Hindlimb muscle (tissue), 1 donor: ENCODE results near the gene PTPA. TPM values are rescaled to one million over a fixed set of nuclear protein-coding genes. Genes with fewer than 3 reads are reported as not detected.
"Not testable (repeated sequence)": the region's sequence is repeated elsewhere in the genome, so short reads cannot be mapped to it uniquely, and the experiment has no call there.

Experiments
- DNase-seq: peaks from one replicate; pipeline ENCODE4 v3.0.0-alpha.2; 2013
- polyA plus RNA-seq: library from polyadenylated mRNA; unstranded; fragments of 120-200 nt; gene quantifications from one replicate; pipeline ENCODE4 v1.2.1, GENCODE V29; 2013; ENCODE audit not compliant: insufficient read length

PTPA gene
- polyA plus RNA-seq, 1 donor, result 141 TPM

- no peak for DNase-seq
These were observed 1.1 kb upstream of the PTPA start for GRCh38 chr9:129109952-129110739.

DNA sequence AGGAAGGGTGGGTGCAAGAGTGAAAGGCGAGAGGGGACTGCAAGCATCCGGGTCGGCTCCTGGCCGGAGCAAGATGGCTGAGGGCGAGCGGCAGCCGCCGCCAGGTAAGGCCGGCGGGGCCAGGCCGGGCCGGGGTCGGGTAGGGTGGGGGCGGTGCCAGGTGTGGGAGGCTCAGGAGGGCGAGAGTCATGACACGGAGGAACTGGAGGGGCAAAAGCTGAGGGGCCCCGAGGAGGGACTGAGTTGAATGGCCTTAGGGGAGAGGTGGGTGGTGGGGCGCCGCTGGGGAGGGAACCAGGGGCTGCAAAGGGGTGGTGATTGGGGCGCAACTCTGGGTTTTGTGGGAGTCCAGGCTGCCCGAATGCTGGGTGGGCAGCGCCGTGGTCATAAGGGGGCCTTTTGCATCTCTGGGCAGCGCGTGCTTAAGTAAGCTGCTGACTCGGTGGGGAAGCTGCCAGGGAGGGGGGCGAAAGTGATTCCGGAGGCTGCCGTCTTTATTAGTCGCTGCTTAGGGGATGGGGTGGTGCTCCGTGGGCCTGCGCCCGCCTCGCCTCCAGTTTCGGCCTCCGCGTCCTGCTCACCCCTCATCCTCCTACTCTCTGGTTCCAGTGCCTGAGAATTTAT lies 425 bp downstream of the PTPA start:
- DNase-seq, result peak; percentile 43

DNA sequence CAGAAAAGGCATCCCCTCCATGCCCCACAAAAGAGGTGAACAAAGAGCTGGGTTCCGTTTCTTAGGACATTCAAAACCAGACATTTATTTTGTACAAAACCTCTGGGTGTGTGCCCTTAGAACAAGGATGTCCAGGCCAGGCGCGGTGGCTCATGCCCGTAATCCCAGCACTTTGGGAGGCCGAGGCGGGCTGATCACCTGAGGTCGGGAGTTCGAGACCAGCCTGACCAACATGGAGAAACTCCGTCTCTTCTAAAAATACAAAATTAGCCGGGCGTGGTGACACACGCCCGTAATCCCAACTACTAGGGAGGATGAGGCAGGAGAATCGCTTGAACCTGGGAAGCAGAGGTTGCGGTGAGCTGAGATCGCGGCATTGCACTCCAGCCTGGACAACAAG lies 1.3 kb downstream of the PTPA start:
- not testable (repeated sequence) for DNase-seq

GRCh38 chr9:129113645-129114304 lies 2.6 kb downstream of the PTPA start:
- DNase-seq, result no peak

GRCh38 chr9:129118799-129119198 lies 7.6 kb downstream of the PTPA start:
- no peak for DNase-seq

DNA sequence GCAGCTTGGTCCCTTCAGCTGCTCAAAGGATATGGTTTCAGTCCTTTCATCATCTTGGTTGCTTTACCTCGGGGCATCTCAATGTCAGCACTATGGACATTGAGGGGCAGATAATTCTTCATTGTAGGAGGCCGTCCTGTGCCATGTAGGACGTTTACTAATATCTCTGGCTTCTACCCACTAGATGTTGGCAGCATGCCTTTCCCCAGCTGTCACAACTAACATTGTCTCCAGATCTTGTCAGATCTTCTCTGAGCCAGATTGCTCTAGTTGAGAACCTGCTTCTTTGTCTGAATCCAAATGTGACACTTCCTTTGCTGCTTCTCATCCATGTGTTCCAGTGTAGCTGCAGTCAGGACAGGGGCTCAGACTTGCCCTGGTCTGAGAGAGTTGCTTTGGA lies 10.3 kb downstream of the PTPA start:
- no peak for DNase-seq

DNA sequence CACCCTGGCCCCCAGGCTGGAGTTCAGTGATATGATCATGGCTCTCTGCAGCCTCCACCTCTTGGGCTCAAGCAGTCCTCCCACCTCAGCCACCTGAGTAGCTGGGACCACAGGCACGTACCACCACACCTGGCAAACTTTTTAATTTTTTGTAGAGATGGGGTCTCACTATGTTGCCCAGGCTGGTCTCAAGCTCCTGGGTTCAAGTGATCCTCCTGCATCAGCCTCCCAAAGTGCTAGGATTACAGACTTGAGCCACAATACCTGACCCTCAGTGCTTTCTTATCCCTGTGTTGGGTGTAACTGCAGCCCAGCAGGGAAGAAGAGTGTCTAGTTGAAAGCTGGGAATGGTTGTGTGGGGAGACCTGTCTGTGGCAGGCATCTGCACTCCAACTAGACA lies 10.9 kb downstream of the PTPA start:
- DNase-seq, result no peak

DNA sequence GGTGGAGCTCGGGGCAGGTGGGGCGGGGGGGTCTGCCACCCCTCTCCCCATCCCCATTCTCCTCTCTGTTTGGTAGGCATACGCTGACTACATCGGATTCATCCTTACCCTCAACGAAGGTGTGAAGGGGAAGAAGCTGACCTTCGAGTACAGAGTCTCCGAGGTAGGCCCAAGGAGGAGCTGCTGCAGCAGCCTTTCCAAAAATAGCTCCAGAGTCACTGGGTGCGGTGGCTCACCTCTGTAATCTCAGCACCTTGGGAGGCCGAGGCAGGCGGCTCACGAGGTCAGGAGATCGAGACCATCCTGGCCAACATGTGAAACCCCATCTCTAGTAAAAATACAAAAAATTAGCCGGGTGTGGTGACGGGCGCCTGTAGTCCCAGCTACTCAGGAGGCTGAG lies 11.8 kb downstream of the PTPA start:
- DNase-seq, result not testable (repeated sequence)

DNA sequence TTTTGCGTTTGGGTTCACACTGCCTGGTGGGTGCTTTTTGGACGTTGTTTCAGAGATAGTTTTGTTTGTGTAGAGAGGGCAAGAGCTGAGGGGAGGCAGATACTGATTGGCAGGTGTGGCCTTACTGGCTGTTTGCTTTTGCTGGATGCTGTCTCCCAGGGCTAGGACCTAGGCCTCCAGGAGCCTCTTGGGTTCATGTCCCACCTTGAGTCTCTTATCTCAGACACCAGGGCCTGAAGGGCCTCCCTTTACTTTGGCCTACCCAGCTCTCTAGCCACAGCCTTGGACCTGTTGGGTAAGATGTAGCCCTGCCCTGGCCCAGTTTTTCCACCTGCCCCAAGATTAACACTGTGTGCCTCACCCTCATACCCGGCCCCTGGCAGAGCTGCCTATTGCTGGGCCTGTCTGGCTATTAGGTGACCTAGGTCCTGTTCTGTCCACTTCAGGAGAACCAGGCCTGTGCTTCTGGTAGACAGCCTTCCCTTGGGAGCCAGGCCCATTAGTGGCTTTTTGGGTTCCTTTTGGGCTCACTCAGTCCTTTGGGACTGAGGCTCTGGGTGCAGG lies 13.4 kb downstream of the PTPA start:
- no peak for DNase-seq

- DNase-seq, result no peak
These were observed 14.3 kb downstream of the PTPA start for GRCh38 chr9:129125478-129125877.

DNA sequence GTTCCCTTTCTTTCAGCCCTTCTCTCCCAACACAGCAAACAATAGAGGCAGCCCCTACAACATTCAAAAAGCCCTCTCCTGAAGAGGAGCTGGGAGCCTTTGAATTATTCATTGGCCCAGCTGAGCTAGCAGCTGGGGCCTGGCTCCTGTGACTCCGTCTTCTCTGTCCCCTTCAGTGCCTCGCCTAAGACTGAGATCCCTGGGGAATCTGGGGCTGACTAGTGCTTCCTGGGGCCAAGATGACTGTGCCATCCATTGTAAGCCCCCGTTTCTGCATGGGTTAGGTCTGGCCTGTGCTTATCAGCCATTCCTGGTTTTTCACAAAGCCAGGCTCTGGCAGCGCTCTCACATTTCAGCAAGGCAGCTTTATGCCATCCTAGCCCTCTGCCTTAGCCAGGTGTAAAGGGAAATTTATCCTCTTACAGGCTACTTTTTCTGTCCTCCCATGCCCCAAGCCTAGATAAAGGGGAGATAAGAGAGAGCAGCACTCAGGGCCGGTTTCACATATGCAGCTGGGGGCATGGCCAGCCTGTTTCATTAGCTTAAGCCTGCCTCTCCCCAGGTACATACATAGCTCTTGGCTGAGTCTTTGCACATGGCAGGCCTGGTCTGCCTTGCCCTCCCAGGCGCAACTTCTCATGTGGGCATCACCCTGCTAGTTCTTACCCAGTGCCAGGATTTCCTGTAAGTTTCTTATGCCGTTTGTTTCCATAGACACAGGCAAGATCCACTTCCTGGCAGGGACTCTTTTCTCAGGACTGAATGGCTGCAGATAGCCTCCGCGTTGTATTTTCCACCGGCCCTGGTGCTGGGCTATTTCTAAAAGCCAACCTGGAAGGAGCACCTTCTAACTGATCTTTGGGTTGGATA lies 15.8 kb downstream of the PTPA start:
- DNase-seq, result no peak

GRCh38 chr9:129128689-129129088 lies 17.5 kb downstream of the PTPA start:
- DNase-seq, result no peak

- not testable (repeated sequence) for DNase-seq
These were observed 19.1 kb downstream of the PTPA start for GRCh38 chr9:129130271-129130670.

DNA sequence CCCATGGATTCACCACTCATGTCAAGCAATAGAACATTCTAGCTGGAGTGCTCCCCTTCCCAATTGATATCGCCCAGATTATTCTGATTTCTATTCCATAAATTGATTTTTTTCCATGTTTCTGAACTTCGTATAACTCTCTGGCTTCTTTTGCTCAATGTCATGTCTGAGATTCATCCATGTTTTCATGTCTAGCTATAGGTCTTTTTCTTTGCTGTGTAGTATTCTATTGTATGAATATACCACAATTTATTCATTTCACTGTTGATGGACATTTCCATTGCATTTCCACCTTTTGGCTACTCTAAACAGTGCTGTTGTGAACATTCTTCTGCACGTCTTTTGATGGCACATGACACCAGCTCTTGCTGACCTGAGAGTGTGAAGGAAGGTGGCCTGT lies 19.6 kb downstream of the PTPA start:
- DNase-seq, result no peak

DNA sequence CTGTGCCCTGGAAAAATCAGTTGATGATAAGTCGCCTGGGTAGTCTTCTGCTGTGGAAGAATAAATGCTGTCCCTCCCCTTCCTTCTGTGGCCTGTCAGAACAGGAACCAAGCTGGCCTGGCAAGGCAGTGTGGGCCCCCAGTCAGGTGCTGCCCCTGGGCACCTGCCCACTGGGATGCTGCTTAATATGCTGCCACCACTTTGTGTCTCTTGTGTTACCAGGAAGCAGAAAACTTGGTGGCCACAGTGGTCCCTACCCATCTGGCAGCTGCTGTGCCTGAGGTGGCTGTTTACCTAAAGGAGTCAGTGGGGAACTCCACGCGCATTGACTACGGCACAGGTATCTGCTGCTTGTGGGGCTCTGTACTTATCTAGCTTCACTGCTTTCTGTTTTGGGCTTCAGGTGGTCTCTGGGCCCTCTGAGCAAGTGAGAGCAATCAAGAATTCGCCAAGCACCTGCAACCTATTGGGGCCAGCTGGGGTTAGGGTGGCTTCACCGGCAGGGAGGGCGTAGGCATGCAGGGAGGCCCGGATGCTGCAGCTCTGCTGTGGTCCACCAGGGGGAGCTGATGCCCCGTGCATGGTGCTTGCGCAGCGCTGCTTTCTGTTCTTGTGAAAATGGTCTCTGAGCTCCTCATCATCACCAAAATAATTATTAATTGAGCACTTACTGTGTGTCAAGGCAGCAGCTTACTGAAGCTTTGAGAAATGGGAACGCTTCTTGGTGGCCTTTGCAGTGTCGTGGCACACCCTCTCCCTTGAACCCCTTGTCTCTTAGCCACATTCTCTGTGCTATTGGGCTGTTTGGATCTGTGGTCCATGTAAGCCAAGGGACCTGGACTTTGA lies 20.3 kb downstream of the PTPA start:
- DNase-seq, result peak; percentile 73

DNA sequence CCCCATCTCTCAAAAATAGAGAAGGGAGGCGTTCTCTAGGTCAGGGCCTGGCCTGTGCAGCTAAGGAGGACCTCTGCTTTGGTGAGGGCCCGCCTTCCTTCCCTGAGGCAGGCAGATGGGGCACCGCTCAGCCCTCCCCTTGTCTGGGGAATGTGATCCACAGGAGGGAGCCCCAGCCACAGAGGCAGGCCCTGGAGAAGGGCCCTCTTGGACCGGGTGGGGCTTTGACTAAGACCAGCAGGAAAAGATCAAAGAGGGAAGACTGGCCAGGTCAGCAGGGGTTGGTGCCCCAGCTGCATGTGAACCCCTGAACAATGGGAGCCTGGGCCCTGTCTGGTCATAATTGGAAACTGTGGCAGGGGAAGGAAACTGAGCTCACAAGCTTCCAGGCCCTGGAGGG lies 21.9 kb downstream of the PTPA start:
- DNase-seq, result no peak

GRCh38 chr9:129135476-129135875 lies 24.3 kb downstream of the PTPA start:
- no peak for DNase-seq

- DNase-seq, result no peak
These were observed 25.3 kb downstream of the PTPA start for GRCh38 chr9:129136446-129137035.

DNA sequence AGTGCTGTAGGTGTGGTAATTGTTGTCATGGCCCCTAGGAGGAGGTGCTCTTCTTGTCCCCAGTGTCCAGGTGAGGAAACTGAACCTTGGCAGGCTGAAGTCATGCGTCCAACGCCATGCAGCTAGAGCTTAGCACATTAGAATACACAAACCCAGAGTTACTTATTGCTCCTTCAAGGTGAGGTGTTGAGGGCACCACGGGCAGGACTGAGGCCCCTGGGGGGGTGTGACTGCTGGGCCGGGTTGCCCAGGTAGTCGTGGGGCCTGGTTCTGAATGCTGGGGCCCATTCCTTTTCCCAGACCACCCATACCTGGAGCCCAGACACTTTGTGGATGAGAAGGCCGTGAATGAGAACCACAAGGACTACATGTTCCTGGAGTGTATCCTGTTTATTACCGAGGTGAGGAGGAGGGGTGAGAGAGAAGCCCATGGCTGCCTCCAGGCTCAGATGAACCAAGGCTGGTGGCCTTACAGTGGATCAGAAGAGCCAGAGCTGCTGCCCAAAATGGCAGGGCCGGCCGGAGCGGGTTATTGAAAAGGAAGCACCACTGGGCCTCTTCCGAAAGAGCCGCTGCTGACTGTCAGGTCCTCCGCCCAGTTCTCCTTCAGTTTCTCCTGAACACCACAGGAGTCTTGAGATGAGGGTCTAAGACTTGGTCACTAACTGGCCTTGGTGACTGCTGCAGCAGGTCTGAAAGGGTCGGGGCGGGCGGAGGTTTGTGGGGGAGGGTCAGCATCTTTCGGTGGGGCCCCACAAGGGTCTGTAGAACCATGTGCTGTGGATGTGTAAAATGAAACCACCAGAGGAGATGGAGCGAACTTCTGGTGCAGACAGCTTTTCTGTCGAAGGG lies 26.3 kb downstream of the PTPA start:
- no peak for DNase-seq

- DNase-seq, result no peak
These were observed 26.9 kb downstream of the PTPA start for GRCh38 chr9:129138144-129138462.
